Stimulated activated CD4-positive, alpha-beta T cell treated with anti-CD3 and anti-CD28 coated beads, Interleukin-15, amount 100 ng/mL, for 24 hours (primary cell): Measurements from ENCODE around the gene LIN54.
"Not testable (repeated sequence)": the region's sequence is repeated elsewhere in the genome, so short reads cannot be mapped to it uniquely, and the experiment has no call there.

Source experiments
- DNase-seq: peaks from one replicate; pipeline ENCODE4 v3.0.0-alpha.2; 2020

Gene LIN54

DNA sequence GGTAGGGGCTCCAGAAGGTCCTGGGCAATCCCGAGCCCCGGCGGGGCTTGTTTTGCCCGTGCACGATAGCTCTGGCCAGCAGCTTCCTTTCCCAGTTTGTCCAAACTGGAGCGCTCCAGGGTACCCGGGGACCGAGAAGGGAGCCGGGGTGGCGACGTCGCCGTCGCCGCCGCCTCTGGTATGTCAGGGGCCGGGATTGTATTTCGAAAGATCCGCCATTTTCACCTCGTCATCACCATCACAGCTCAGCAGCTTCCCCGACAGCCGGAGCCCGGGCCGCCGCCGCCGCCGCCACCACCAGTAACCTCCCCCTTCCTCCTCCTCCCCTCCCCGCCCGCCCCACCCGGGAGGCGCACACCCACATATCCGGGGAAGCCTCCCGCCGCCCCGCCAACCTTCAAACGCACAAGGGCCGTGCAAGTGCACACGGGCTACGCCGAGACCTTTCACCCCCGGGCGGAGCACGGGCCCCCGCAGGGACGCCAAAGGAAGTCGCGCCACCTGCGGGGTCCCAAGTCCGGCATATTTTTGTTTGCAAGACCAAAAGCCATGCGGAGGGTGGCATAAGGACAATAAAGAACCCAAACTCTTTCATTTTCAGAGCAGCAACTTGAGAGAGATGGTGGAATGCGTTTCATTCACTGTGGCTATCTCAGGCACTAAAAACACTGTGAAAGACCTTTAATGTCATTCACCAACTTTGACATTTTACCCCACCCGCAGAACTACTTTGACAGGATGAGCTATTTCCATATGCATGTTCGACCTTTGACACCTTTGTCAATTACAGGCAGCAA, at the start of gene LIN54:
LIN54 (minus strand) TSS at position 302 of the 797 bp plus-strand sequence. CDS start 25,979 bp downstream, outside the sequence.
- peak; percentile 88 for DNase-seq

DNA sequence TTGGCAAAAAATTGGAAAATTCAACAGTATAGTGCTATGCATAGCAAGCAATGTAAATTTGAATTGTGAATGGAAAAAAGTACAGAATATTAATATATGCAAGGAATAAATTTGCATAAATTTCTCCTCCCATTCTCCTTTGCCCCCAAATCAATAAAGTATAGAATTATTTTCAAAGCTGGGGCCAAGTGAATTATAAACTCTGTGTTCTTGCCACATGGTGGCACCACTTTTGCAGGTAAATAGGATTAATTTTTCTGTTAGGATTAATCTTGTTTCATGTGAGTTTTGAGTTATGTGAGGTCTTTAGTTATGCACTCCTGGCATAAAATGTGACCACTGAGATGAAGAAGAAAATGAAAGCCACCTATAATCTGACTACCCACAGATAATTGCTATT, 44.3 kb upstream of the LIN54 start:
- DNase-seq = peak; percentile 12

DNA sequence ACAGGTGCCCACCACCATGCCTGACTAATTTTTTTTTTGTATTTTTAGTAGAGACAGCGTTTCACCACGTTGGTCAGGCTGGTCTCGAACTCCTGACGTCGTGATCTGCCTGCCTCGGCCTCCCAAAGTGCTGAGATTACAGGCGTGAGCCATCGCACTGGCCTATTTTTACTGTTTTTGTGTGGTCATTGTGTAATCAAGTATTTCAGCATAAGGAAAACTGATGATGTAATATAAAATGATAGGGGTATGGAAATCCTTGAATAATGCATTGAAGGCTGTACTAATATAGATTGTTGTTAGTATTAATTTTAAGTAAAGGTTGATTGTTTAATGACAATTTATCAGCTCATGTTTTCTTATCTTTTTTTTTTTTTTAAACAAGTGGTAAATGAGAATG, 38.2 kb upstream of the LIN54 start:
- DNase-seq = not testable (repeated sequence)

DNA sequence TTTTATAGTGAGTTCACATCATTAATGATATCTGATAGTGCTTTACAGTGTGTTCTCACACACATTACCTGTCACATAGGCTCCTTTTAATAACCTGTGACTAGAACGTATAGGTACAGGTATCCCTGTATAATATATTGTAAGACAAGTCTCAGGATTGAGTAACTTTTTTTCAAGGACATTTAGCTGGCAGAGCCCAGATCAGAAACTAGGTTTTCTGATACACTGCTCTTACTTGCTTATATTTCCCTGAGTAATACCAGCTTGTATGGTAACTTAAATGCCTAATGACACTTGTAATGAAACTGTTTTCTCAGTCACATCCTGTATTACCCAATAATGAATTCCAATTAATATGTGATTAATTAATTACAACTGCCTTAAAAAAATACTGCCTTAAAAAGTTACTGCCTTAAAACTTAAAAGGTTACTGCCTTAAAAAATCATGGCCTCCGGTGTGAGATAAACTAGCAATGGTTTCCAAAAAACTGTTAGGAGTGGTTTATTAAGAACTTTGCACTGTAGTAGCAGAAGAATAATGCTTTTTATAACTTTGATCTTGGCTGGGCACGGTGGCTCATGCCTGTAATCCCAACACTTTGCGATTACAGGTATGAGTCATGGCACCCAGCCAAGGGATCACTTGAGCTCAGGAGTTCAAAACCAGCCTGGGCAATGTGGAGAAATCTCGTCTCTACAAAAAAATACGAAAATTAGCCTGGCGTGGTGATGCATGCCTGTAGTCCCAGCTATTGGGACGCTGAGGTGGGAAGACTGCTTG, 36.3 kb upstream of the LIN54 start:
- DNase-seq = no peak

DNA sequence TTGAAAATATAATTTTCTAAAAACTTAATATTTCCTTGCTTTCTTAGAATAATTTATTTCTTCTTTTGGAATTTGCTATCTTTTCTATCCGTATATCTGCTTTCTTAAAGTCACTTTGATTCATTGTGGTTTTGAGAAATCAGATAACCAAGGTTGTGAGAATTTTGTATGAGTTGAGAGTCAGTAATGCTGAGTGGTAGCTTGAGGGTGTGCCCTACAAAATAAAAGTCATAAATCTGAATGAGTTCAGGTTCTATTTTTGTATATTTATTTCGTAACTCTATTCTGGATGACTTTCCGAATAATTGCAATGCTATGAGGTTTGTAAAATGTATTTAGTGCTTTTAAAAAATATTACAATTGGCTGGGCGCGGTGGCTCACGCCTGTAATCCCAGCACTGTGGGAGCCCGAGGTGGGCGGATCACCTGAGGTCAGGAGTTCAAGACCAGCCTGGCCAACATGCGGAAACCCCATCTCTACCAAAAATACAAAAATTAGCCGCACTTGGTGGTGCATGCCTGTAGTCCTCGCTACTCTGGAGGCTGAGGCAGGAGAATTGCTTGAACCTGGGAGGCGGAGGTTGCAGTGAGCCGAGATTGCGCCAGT, 33.3 kb upstream of the LIN54 start:
- DNase-seq = no peak

DNA sequence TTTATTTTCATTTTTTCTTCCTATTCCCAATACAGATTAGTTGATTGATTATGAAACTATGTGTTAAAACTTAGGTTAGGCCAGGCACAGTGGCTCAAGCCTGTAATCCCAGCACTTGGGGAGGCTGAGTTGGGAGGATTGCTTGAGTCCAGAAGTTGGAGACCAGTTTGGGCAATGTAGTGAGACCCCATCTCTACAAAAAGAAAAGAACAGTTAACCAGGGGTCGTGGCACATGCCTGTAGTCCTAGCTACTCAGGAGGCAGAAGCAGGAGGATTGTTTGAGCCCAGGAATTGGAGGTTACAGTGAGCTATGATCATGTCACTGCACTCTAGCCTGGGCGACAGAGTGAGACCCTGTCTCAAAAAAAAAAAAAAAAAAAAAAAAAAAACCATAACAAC, 32.5 kb upstream of the LIN54 start:
- DNase-seq = not testable (repeated sequence)

DNA sequence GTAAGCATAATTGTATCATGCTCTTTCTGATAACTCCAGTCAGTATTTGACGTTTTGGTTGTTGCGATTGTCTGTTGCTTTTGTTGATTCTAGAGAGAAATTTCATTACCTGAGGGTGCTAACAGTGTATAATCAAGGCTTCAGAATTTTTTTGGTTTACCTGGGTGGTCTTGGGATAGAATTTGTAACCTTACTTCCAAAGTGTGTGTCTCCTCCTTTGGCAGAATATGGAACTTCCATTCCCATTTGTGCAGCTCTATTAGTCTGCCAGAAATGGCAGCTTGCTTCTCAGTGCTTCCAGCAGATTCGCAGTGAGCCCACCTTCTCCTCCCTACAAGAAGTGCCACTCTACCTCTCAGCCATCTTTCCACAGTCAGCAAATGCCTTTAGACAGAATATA, 29.6 kb upstream of the LIN54 start:
- no peak for DNase-seq

DNA sequence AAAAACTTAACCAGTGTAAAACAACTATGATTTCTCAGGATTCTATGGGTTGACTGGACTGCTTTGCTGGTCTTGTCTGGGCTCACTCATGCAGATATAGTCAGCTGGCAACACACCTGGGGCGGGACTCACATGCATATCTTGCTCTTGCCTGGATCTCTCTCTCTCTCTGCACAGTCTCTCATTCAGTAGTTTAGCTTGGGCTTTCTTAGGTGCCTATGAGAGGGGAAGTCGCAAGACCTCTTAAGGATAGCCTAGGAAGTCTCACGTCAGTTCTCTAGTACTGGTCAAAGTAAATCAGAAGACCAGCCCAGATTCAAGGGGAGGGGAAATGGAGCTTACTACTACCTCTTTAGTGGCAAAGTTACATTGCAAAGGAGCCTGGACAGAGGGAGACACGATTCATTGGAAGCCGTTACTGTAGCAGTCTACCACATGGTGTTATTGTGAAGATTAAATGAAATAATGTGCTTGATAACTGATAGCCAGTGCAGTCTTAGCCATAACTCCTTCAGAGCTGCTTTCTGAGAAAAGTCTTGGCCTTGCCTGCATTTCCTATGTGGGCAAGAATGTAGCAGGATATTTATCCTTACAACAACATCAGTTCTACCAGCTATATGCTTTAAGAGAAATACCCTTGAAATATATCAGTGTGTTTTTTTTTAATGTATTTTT, 26.5 kb upstream of the LIN54 start:
- DNase-seq = no peak

DNA sequence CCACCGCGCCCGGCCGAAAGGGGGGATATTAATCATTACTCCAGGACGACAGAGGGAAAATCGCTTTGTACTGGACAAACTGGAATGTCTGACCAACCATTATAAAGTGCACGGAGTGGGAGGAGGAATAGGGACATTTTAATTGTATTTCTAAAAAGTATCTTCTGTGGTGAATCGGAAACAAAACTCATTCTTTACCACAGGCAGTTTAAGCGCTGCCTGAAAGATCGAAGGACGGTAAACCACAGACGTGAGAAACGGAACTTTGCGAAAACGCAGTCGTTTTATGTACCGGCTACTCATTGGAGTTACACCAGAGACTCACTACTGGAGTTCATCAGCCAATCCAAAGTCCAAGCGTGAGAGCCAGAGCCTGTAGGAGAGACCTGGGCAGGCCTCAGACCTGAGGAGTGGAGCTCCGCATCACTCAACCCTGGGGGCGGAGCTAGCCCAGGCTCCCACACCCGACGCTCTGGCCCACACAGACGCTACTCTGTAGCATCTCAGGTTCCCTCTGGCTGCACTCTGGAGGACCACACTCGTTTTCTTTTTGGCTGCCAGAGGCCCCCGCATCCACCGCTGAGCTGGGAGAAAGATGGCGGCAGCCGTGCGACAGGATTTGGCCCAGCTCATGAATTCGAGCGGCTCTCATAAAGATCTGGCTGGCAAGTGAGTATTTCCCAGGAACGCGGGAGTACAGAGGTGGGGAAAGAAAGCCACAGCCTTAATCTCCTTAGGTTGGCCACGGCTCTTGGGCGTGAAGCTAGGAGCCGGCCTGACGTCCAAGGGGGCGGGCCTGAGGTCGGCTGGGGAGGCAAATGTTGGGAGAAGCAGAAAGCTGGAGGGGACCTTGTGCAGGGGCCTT, 24.2 kb upstream of the LIN54 start, which contains the start of gene COPS4:
COPS4 (plus strand) TSS at position 554 of the 865 bp plus-strand sequence; CDS start at position 596, 42 bp downstream.
- DNase-seq = peak; percentile 97

DNA sequence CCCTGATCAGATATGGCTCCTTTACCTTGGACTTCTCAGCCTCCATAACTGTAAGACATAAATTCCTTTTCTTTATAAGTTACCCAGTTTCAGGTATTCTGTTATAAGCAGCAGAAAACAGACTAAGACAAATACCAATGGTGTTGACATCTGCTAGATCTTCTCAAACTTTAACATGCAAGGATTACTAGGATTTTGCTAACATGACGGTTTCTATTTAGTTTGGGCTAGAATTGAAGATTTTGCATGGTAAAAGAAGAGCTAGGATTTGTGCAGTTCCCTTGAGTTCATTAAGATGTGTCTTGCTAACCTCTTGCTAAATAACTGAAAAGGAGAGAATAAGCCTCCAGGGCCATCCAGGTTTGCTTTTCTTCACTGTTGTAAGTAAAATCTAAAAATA, 19.1 kb upstream of the LIN54 start:
- DNase-seq = no peak

DNA sequence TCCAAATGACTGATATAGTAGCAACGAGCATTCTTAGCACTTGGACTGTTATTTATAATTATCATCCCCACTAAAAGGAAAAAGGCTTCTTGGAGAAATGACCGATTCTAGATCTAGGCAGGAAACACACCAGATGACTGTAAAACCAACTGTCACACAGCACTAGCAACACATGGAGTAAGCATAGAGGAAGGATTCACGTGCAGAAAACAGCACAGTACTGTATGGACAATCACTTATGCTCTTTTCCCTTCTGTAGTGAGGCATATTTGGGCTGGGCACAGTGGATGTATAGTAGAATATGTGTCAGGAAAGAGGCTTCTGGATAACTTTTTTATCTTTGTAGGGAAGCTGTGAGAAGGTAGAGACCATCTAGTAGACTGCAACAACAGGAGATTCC, 18.4 kb upstream of the LIN54 start:
- DNase-seq = no peak

DNA sequence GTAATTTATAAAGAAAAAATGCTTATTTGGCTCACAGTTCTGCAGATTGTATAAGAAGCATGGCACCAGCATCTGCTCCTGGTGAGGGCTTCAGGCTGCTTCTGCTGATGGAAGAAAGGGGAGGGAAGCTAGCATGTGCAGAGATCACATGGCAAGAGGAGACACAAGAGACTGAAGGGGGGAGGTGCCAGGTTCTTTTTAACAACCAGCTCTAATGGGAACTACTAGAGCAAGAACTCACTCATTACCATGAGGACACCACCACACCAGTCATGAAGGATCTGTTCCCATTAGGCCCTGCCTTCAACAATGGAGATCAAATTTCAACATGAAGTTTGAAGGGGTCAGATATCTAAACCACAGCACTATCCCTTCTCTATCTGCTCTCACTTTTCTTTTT, 14.9 kb upstream of the LIN54 start:
- DNase-seq = no peak

DNA sequence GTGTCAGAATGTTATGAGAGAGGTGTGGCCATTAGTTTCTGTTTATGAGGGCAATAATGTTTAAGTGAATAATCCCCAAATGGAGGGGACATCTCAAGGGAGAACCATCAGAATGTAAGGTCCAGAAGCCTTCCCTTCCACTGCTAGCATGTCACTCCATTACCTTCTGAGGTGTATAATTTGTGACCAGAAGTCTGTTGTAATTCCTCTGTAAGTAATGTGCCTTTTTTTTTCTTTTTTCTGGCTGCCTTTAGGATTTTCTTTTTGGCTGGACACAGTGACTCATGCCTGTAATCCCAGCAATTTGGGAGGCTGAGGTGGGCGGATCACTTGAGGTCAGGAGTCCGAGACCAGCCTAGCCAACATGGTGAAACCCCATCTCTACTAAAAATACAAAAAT, 13.6 kb upstream of the LIN54 start:
- no peak for DNase-seq

DNA sequence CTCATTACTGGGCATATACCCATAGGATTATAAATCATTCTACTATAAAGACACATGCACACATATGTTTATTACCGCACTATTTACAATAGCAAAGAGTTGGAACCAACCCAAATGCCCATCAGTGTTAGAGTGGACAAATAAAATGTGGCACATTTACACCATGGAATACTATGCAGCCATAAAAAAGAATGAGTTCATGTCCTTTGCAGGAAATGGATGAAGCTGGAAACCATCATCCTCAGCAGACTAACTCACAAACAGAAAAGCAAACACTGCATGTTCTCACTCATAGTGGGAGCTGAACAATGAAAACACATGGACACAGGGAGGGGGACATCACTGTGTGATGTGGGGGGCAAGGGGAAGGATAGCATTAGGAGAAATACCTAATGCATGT, 13.0 kb upstream of the LIN54 start:
- not testable (repeated sequence) for DNase-seq

DNA sequence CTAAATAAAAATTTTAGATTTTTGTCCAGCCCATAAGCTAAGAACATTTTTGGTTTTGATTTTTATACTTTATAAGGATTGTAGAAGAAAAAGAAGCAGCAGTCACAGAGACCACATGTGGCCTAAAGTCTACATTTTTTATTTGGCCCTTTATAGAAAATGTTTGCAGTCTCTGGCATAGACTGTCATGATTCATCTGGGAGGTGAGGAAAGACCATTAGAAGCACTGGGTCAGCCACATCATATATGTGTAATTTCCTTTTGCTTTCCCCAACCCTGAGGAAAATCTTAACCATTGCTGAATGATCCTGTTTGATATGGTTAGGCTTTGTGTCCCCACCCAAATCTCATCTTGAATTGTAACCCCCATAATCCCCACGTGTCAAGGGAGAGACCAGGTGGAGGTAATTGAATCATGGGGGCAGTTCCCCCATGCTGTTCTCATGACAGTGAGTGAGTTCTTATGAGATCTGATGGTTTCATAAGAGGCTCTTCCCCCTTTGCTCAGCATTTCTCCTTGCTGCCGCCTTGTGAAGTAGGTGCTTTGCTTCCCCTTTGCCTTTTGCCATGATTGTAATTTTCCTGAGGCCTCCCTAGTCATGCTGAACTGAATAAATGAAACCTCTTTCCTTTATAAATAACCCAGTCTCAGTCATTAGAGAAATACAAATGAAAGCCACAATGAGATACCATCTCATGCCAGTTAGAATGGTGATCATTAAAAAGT, 12.3 kb upstream of the LIN54 start:
- no peak for DNase-seq

DNA sequence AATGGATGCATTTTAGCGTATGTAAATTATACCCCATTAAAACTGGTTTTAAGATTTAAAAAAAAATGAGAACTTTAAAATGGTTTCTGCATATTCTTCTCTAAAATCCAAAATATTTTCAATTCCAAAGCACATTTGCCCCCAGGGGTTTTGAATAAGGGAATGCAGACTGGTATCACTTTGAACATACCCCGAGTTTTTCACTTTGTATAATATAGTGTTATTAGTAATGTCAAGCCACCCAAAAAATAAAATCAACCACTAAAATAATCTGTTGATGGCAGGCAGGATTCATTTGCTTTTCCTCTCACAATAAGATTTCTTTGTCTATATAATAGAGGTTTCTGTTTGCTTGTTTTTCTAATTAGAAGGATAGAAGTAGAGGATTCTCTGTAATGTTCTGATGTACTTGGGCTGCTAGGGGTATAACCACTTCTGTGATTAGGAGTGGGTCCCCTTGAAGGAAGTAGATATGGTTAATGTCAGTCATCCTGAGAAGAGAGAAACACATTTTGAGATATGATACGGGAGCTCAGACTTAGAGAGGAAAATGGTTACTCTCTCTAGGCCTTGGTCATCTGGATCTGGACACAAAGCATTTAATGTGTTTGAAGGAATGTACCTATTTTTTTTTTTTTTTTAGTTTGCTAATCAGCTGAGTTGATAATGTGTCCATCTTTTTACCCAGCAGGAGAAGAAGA, 9.3 kb upstream of the LIN54 start:
- DNase-seq = no peak

DNA sequence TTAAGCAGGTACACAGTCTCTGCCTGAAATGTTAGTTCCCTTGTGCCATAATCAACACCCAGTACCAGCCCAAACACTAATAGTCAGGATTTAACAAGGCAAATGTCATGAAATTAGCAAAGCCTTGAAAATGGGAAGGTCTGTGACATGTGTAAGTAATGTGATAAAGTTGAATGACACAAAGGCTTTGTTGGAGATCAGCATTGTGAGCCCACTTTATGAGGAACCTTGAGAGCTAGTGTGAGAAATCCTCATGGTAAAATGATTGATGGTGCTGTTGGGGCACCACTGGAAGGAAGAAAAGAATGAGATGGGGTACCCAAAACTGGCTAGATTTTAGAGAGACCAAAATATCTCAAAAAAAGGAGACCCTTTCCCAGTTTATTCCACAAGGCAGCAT, 3.3 kb upstream of the LIN54 start:
- no peak for DNase-seq

DNA sequence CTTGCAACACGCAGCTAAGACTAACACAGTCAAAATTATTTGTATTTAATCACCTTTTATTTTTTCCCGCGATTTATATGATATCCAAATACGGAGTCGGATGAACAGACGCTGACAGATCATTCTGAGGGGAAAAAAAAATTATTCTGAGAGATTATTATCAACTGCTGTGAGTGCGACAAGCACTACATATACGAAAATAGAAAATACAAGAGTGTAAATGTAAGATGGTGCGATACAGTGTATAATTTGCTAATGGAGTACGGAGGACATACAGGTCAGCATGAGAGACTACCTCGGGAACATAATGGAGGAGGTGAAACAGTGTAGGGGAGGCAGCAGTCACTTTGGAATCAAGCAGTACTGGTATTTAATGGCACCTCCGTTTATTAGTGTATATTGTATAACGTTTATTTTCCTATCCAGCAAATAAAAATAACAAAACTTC, 2.8 kb upstream of the LIN54 start:
- DNase-seq = no peak

DNA sequence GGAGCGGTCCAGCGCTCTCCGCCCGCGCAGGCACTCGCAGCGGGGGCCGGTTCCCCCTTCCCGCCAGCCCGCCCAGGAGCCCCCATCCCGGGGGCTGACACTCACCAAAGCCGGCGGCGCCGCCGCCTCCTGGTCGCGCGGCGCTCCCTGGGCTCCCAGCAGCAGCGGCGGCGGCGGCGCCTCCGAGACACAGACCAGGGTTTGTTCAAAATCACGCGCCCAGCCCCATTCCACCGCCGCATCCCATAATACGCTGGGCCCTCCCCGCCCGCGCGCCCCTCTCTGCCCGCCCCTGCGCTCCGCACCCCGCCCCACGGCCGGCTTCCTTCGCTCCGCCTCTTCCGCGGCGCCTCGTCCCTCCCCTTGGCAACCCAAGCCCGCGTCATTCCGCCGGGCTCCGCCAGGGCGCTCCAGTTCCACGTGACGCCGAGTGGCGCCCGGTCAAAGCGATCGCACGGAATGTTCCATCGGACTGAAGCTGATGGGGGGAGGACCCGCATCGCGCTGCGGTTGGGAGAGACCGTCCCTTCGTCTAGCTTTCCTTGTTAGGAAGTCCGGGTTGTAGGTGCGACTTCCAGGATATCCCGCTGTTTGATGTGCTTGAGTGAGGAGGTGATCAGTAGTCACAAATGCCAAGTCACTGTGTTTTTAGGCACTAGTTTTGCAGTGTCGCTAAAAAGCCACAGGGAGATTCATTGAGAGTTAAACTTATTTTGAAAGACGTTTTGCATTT, 2.2 kb upstream of the LIN54 start:
- DNase-seq = peak; percentile 97

DNA sequence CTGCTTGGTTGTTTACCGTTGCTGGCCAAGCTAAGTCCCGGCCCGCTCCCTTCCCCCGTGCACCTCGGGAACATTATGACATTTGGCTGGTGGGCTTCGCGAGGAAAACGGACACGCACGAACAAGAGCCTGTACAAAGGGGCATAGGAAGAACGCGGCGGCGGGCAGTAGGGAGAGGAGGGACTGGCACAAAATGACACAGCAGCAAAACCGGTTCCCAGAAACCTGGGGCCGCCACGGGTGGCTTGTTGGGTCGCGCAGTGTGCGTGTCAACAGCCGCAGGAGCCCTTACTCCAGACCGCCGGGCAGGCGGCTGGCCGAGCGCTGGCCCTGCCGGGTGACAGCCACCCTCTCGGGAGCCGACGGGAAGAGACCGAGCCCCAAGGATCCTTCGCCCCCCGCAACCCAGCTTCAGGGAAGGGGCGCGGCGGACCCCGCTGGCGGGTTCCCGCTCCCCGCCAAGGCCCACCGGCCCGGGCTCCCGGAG, 1.6 kb upstream of the LIN54 start:
- peak; percentile 56 for DNase-seq
